Right ventricle myocardium inferior (tissue), 1 donor: ENCODE data around the gene TMED8. TPM values are rescaled to one million over a fixed set of nuclear protein-coding genes. Genes with fewer than 3 reads are reported as not detected.
A peak's percentile ranks its signal among the peaks of the same experiment; 100 is the strongest.
"Not testable (repeated sequence)": the region's sequence is repeated elsewhere in the genome, so short reads cannot be mapped to it uniquely, and the experiment has no call there.

ENCODE experiments used
- ATAC-seq: fragments of 200-7000 bp; cut with Tn5 transposase; one replicate; pipeline ENCODE4 v1.9.1; 2020; ENCODE audit warnings: mild to moderate bottlenecking, moderate library complexity
- DNase-seq: peaks from one replicate; pipeline ENCODE4 v3.0.0; 2021; ENCODE audit errors: missing footprints
- intact Hi-C: fragments of 100-400 bp; cut with DNase I; formaldehyde crosslinking; loops from one replicate; pipeline ENCODE4 v1.11.0; 2022
- long read RNA-seq: library from polyadenylated mRNA; unstranded; transcript quantifications from one replicate; pipeline ENCODE4 v2.0.0, GENCODE V29; 2021
- total RNA-seq: library from RNA; stranded (reverse); fragmentation: NEBNext Ultra II Directional; extraction: Animal tissue kit (Norgen Biotek cat#: 25700); gene quantifications from one replicate; pipeline ENCODE4 v1.2.1, GENCODE V29; 2021
- donor health status: DM: no; HTN: yes; CAD: no; lungs with severe emphysema.

Gene TMED8, protein sequence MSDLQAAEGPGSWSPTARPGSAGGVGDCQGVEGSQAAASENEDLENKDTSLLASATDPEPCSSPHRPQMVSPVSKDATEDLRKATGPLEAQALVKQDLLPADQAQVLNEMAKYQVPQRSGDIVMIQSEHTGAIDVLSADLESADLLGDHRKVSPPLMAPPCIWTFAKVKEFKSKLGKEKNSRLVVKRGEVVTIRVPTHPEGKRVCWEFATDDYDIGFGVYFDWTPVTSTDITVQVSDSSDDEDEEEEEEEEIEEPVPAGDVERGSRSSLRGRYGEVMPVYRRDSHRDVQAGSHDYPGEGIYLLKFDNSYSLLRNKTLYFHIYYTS
- total RNA-seq, result 5.1 TPM
- long read RNA-seq, result 0 reads

DNA sequence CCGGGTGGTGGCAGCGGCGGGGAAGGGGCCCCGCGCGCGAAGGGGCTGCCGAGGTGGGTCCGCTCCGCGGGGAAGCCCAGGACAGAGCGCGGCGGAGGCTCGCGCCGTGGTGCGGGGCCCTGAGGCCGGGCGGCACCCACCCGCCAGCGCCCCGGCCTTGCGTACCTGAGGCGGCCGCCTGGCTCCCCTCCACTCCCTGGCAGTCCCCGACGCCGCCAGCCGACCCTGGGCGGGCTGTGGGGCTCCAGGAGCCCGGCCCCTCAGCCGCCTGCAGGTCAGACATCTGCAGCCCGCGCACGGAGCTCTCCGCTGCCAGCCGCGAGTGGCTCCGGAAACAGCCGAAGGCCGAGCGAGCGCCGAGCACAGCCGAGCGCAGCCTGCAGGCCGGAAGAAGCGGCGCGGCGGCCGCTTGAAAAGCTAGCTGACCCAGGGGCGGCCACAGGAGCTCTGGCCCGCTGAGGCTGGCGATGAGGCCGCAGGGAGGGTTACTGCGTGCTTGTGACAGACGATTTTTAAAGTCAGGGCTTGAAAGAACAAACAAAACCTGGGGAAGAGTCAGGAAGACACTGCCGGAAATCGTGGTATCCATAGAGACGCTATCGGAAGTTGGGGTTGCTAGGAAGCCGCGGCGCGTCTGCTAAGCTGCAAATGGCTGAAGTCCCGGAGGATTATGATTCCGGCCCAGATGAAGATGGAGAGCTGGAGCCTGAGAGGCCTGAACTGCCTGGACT, at the start of gene TMED8, which contains the start of gene SAMD15:
TSS of gene TMED8 (minus strand) at position 324 of the 731 bp plus-strand sequence. CDS start at position 283, 41 bp downstream.
TSS of gene SAMD15 (plus strand) at position 609 of the 731 bp plus-strand sequence. CDS start at position 649, 40 bp downstream.
- DNase-seq, result peak; percentile 93
- intact Hi-C loops, result loop anchor here (2.0 to 10.0 kb wide), 3 partner anchors 55 to 1382 kb away; partner anchors contain the start of genes GSTZ1, POMT2 and VIPAS39
- ATAC-seq, result peak; percentile 98

DNA sequence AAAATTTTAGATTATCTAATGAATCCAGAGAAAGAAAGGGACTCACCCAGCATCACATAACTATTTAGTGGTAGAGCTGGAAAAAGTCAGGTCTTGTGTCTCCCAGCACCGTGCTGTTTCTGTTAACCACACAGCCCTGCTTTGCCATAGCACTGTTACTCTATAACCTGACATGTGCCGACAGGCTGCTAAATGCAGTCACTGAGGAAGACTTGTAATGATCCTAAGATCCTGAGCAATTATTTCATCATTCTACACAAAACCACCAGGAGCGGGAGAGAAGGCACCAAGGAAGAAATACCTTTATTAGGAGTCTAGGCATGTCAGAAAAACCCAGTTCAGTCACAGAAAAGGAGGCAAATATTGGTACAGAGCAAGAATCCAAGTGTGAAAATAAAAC, 49.5 kb upstream of the TMED8 start:
- intact Hi-C loops, result no loop called here
- ATAC-seq (no peak), DNase-seq (no peak)

DNA sequence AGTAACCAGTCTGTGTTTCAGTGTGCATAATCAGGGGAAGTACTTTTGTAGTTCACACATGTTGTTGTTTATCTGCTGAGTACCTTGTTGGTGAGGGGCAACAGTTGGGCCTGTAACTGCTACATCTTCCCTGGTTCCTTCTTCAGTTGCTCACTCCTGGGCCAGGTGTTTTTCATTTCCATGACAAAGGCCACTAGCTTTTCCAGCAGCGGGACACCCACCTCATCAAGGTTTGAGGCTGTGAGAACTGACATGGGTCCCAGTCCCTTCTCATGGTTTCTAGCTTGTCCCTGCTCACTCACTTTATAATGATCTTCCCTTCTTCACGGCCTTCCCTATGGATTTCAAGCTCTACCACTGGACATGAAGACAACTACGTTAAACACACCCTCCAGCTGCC, 48.0 kb upstream of the TMED8 start:
- no peak for ATAC-seq
- intact Hi-C loops, result no loop called here

DNA sequence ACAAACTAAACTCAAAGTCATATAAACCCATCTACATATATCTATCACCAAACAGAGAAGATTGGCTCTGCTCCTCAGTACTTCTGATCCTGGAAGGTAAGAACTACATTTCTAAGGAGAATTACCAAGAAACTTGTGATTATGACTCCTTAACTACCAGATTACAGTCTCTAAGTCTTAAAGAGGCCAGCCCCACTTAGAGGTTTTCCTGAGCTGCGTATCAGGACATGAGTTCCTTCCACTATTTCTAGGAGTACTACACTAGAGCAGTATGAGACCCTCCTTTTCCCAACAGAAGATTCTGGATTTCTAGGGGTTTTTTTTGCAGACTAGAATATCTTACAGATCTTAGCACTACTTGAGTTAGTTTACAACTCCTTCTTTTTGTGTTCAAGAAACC, 46.5 kb upstream of the TMED8 start, which contains the start of gene NOXRED1:
TSS of gene NOXRED1 (minus strand) at position 101 of the 400 bp plus-strand sequence. CDS start 634 bp downstream, outside the sequence.
- DNase-seq (no peak), ATAC-seq (no peak)
- intact Hi-C loops, result no loop called here

More for the DNA sequence above, 48.0 kb upstream of the TMED8 start:
- DNase-seq, result no peak

DNA sequence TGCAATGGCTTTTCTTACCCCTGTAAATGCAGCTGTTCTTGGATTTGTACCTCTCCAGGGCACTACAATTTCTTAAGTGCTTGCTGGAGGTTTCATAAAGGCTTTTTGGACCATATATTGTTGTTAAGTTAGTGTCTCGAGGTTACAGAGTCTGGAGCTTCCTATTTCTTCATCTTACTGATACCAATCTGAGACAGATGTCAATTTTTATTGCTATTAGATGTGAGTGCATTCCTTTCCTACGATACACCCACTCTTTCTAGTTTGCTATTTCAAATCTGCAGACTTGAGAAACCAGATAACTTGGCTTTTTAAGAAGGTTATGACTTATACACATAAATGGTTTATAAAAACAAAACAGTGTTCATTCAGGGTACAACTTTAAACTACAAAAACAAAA, 44.3 kb upstream of the TMED8 start:
- DNase-seq, result no peak
- intact Hi-C loops, result no loop called here
- ATAC-seq, result no peak

DNA sequence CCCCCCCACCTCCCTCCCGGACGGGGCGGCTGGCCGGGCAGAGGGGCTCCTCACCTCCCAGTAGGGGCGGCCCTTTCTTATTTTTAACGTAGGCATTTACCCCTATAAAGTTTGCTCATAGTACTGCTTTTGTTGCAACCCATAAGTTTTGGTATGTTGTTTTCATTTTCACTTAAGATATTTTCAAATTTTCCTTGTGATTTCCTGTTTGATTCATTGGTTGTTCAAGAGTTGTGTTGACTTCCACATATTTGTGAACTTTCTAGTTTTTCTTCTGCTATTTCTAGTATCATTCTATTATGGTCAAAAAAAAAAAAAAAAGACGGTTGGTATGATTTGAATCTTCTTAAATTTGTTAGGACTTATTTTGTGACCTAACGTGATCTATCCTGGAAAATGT, 39.9 kb upstream of the TMED8 start:
- DNase-seq, result no peak
- intact Hi-C loops, result no loop called here
- no peak for ATAC-seq

DNA sequence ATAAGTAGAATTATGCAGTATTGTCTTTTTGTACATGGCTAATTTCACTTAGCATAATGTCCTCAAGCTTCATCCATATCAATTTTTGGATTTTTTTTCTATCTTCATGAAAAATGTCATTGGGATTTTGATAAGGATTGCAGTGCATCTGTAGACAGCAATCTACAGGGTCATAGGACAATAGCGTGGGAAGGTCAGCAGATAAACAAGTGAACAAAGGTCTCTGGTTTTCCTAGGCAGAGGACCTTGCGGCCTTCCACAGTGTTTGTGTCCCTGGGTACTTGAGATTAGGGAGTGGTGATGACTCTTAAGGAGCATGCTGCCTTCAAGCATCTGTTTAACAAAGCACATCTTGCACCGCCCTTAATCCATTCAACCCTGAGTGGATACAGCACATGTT, 39.2 kb upstream of the TMED8 start:
- DNase-seq, intact Hi-C loops, ATAC-seq: not testable (repeated sequence)

DNA sequence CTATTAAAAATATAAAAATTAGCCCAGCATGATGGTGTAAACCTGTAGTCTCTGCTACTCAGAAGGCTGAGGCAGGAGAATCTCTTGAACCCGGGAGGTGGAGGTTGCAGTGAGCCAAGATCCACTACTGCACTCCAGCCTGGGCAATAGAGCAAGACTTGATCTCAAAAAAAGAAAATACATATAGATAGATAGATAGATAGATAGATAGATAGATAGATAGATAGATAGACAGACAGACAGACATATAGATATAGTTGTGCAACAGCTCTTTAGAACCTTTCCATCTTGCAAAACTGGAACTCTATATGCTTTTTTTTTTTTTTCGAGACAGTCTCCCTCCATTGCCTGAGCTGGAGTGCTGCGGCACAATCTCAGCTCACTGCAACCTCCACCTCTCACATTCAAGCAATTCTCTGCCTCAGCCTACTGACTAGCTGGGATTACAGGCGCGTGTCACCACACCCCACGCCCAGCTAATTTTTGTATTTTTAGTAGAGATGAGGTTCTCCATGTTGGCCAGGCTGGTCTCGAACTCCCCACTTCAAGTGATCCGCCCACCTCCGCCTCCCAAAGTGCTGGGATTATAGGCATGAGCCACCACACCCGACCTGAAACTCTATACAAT, 38.6 kb upstream of the TMED8 start:
- ATAC-seq, intact Hi-C loops, DNase-seq: not testable (repeated sequence)

DNA sequence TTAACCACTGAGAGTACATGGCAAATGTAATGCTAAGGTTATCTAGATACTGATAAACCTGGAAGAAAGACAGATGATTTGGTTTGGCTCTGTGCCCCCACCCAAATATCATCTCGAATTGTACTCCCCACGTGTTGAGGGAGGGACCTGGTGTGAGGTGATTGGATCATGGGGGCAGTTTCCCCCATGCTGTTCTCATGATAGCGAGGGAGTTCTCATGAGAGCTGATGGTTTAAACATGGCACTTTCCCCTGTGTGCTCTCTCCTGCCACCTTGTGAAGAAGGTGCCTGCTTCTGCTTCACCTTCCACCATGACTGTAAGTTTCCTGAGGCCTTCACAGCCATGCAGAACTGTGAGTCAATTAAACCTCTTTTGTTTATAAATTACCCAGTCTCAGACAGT, 32.2 kb upstream of the TMED8 start:
- ATAC-seq (no peak), DNase-seq (no peak)
- intact Hi-C loops, result no loop called here

DNA sequence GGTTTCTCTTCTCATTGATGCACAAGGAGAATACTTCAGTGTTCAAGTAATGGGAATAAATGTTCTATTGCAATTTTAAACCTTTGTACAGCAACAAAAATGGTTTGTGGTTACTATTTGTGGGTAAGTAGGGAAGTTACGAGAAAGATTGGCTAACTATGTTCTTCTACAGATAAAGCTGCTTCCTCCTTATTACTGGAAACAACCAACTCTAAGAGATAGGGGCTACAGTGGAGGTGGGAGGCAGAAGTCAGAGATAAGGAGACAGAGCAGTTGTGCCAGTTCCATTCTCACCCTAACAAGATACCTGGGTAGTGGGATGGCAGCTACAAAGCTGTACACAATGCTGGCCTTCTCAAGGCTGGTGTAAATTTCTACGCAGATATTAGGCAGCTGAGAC, 30.3 kb upstream of the TMED8 start:
- intact Hi-C loops, result no loop called here
- no peak for DNase-seq
- no peak for ATAC-seq

DNA sequence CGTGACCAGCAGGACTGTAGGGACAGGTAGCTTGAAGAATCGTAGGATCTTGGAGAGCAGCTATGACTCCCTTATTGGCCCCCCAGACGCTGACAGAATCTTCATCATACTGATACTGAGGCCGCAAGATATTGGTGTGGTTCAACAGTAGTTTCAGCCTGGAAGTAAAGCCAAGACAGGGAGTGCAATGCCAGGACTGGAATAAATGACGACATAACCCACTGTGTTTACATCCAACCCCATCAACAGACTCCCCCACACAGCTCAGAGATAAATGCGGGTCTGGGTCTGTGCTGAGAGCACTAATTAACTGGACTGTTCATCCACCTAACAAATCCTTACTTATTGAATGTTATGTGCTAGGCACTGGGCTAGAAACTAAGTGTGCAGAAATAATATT, 29.8 kb upstream of the TMED8 start:
- intact Hi-C loops, result no loop called here
- ATAC-seq (no peak), DNase-seq (no peak)

DNA sequence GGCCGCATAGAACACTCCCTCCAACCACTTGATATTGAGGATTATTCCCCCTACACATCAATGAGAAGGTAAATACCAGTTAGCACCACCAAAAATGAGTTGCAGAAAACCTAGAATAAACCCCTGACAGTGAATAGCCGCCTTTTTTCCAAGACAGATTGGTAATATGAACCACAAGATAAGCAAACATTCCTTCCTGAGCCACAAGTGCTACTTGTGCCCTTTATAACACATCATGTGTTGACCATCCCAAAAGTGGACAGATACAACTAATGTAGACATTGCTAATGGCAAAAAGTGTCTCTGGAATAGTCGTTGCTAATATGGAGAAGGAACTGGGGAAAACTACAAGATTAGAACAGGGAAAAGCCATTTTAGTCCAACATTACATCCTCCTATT, 29.2 kb upstream of the TMED8 start:
- intact Hi-C loops, result no loop called here
- ATAC-seq, result no peak
- DNase-seq, result no peak

DNA sequence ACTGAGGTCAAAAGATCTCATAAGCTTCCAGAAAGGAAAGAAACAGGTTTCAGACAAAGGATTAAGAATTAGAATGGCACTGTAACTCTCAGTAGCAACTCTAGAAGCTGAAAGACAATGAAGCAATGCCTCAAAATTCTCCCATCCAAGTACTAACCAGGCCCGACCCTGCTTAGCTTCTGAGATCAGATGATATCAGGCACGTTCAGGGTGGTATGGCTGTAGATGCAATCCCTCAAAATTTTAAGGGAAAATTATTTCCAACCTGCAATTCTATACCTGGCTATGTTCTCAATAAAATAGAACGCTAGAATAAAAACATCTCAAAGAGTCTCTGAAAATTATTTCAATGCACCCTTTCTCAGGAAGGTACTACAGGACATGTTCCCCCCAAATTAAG, 26.9 kb upstream of the TMED8 start:
- intact Hi-C loops, result no loop called here
- ATAC-seq (no peak), DNase-seq (no peak)

DNA sequence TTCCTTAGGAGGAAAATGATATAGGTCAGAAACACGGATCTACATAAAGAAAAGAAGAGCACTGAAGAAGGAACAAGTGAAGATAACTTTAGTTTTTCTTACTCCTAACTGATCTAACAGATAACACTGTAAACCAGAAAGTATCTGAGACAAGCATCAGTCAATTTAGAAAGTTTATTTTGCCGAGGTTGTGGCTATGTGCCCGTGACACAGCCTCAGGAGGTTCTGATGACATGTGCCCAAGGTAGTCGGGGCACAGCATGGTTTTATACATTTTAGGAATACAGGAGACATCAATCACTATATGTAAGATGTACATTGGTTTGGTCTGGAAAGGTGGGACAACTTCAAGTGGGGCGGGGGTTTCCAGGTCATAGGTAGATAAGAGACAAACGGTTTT, 23.3 kb upstream of the TMED8 start:
- intact Hi-C loops, result no loop called here
- no peak for DNase-seq
- ATAC-seq, result no peak

DNA sequence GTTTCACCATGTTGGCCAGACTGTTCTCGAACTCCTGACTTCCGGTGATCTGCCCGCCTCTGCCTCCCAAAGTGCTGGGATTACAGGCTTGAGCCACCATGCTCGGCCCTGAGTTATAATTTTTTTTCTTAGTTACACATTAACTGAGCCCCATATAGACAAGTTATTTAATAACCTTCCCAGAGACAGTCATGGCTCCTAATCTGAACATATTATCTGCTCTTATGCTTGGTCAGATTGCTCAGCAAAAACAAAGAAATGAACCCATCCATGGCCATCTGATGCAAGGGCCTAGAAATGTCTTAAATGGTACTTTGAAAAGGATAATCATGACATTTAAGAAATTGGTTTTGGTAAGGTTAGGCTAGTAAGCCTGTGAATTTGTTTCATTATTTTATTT, 13.3 kb upstream of the TMED8 start:
- intact Hi-C loops, result no loop called here
- DNase-seq (no peak), ATAC-seq (no peak)

DNA sequence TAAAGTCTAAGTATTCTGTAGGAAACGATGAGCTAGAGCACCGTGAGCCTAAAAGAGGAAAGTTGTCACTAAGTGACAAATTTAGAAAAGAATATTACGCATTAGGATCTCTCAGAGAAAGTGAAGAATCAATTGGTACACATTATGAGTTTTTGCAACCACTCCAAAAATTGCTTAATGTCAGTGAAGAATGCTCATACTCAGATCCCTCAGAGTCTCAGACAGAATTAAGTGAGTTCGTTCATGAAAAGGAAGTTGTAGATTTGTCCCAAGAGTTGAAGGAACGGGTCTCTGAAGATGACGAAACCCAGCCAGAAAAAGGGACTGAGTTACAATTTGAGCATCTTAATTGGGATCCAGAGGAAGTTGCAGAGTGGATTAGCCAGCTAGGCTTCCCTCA, 1.8 kb upstream of the TMED8 start:
- ATAC-seq (no peak), DNase-seq (no peak)
- intact Hi-C loops, result loop anchor here (5.0 to 10.0 kb wide), 2 partner anchors 56 to 1384 kb away; partner anchors contain the start of genes GSTZ1 and POMT2

DNA sequence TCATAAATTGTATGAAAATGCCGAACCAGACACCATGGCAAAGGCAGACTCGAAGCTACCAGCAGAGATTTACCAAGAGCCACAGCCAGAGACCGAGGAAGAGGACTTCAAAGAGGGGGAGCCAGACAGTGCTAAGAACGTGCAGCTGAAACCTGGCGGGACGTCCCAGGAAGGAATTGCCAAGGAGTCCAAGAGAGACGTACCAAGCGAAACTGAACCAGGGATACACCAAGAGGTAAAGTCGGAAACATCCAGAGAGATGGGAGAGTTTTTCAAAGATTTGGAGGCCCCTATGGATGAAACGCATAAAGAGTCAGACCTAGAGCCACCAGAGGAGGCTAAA, 579 bp upstream of the TMED8 start:
- peak; percentile 2 for ATAC-seq
- intact Hi-C loops, result loop anchor here (2.0 to 10.0 kb wide), 3 partner anchors 55 to 1383 kb away; partner anchors contain the start of genes GSTZ1, POMT2 and VIPAS39
- no peak for DNase-seq

DNA sequence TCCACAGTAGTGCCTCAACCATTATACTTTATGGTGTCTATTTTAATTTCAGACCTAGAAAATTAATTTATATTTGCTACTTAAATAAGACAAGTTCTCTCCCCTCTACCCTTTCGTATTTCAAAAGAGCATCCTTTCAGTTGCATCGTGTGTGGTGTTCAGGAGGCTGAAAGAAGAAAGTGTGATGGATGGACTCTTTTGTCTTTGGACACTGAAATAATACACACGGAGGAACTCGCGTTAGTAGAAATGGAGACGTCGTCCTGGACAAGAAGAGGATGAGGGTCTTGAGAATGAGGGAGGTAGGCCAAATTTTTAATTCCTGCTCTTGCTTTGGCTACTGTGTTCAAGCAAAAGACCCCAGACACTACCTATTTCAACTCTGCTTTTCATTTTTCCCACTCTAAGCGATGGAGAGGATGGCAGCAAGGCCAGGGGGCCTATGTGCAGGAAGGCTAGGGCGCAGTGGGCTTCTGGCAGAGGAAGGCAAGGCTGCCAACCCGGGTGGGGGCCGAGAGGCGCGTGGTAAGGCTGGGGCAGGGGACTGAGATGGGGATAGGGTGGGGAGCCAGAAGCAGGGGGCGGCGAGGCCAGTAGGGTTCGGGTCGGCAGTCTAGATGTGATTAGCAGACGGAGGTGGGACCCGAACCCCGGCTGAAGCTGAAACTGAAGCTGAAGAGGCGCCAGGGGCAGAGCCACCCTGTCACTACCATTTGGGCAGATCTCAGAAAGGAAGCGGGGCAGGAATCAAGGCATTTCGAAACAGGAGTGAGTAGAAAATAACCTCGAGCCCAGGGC, 722 bp downstream of the TMED8 start:
- intact Hi-C loops, result loop anchor here (2.0 to 10.0 kb wide), 3 partner anchors 54 to 1381 kb away; partner anchors contain the start of genes GSTZ1, POMT2 and VIPAS39
- ATAC-seq (no peak), DNase-seq (peak; percentile 73)
